T-helper 17 cell (primary cell): Measurements from ENCODE around the gene LFNG. TPM values are rescaled to one million over a fixed set of nuclear protein-coding genes. Genes with fewer than 3 reads are reported as not detected.
"Not testable (repeated sequence)": the region's sequence is repeated elsewhere in the genome, so short reads cannot be mapped to it uniquely, and the experiment has no call there.

Experiments used
- ATAC-seq: fragments of 150-1000 bp; cut with Tn5 transposase; 2 replicates; pipeline ENCODE4 v1.10.0; 2021; ENCODE audit warnings: mild to moderate bottlenecking, moderate library complexity
- DNase-seq, 3 donors: peaks; one replicate each; pipeline versions ENCODE4 v3.0.0 to v3.0.0-alpha.2; 2020 to 2021
- H3K9me3 ChIP-seq: one replicate; pipeline ENCODE4 v1.7.0; 2013; ENCODE audit warnings: low read length, mild to moderate bottlenecking; ENCODE audit not compliant: control insufficient read depth, poor library complexity, severe bottlenecking
- H3K27ac Mint-ChIP-seq: one replicate; pipeline ENCODE4 v1.8.0; 2022; ENCODE audit warnings: mild to moderate bottlenecking, moderate library complexity, mixed read lengths
- H3K27me3 Mint-ChIP-seq: one replicate; pipeline ENCODE4 v1.8.0; 2022; ENCODE audit warnings: mixed read lengths
- H3K36me3 Mint-ChIP-seq: one replicate; pipeline ENCODE4 v1.8.0; 2022; ENCODE audit warnings: low read depth, mixed read lengths
- H3K4me1 Mint-ChIP-seq: one replicate; pipeline ENCODE4 v1.8.0; 2022; ENCODE audit warnings: mild to moderate bottlenecking, mixed read lengths
- H3K4me3 Mint-ChIP-seq: one replicate; pipeline ENCODE4 v1.8.0; 2022; ENCODE audit warnings: mild to moderate bottlenecking, moderate library complexity, mixed read lengths
- total RNA-seq, 4 donors: library from RNA in 2 of 4; stranded (reverse) in 2 of 4; gene quantifications; one replicate each; pipeline ENCODE4 v1.2.3 and lab custom pipeline; 2022 to 2026

The LFNG gene
- total RNA-seq, 2 donors from 2014 or later: 110 to 116 TPM

- Mint-ChIP-seq H3K4me3 (no peak overlapping the region), H3K4me1 (peaks cover 24% of the 10 kb centered on the region), H3K27ac (no peak overlapping the region), H3K36me3 (no peaks in the 10 kb centered on the region), H3K27me3 (no peaks in the 10 kb centered on the region)
- H3K9me3 ChIP-seq: no peaks in the 10 kb centered on the region
- DNase-seq: no peak
- ATAC-seq: no peak
Measured at GRCh38 chr7:2551418-2551817, 31.8 kb downstream of the LFNG start.

DNA sequence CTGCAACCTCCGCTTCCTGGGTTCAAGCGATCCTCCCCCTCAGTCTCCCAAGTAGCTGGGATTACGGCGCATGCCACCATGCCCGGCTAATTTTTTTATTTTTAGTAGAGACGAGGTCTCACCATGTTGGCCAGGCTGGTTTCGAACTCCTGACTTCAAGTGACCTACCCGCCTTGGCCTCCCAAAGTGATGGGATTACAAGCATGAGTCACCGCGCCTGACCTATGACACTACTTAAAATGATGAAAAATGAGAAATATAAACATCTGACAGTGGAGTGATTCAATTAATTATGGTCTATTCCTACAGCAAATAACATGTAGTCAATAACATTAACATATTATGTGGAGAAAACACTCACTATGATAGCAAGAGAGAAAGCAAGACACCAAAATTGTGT, 33.5 kb downstream of the LFNG start:
- peak overlapping the region; percentile 49 for H3K27ac Mint-ChIP-seq
- H3K36me3 Mint-ChIP-seq: no peaks in the 10 kb centered on the region
- ATAC-seq (no peak), DNase-seq (no peak)
- H3K4me1 Mint-ChIP-seq: peaks cover 28% of the 10 kb centered on the region
- H3K27me3 Mint-ChIP-seq: no peaks in the 10 kb centered on the region
- H3K4me3 Mint-ChIP-seq: peak overlapping the region; percentile 9
- H3K9me3 ChIP-seq: no peaks in the 10 kb centered on the region

DNA sequence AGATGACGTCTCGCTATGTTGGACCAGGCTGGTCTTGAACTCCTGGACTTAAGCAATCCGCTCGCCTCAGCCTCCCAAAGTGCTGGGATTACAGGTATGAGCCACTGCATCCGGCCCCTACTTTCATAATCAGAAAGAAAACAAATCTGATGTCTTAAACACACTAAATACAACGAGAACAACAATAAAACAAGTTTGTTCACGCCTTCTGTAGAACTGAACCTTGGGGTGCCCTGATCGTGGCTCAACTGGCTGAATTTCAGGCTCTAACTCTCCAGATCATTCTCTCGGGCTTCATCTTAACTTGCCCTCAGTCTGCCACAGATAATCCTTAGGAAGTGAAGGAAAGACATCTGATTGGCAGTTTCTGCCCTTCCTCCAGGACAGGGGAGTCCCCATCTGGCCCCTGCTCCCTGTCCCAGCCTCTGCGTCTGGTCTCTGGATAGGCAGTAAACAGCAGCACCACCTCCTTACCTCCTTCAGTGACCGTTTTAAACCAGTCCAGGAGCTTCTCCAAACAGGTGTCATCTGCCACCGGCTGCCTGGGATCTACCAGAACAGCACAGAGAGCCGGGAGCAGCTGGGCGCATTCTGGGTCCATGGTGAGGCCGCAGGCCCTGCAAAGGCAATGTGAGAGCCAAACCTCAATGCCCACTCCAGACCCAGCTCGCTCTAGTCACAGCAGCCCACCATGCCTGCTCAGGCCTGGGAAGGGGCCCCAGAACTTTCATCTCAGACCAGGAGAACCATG, 34.4 kb downstream of the LFNG start:
- peaks cover 30% of the 10 kb centered on the region for H3K4me1 Mint-ChIP-seq
- no peak for DNase-seq
- H3K4me3 Mint-ChIP-seq: peak overlapping the region; percentile 91
- no peak for ATAC-seq
- no peaks in the 10 kb centered on the region for H3K9me3 ChIP-seq
- H3K27me3 Mint-ChIP-seq: no peaks in the 10 kb centered on the region
- no peaks in the 10 kb centered on the region for H3K36me3 Mint-ChIP-seq
- H3K27ac Mint-ChIP-seq: peak overlapping the region; percentile 49

GRCh38 chr7:2554661-2555111, 35.1 kb downstream of the LFNG start:
- Mint-ChIP-seq H3K27ac (peak overlapping the region; percentile 49), H3K27me3 (no peaks in the 10 kb centered on the region), H3K36me3 (no peaks in the 10 kb centered on the region), H3K4me3 (peak overlapping the region; percentile 91), H3K4me1 (peaks cover 26% of the 10 kb centered on the region)
- no peaks in the 10 kb centered on the region for H3K9me3 ChIP-seq
- DNase-seq (no peak), ATAC-seq (no peak)

- H3K36me3 Mint-ChIP-seq: no peaks in the 10 kb centered on the region
- peak within 1 kb of the TSS; percentile 49 for H3K27ac Mint-ChIP-seq
- H3K9me3 ChIP-seq: no peaks in the 10 kb centered on the region
- H3K27me3 Mint-ChIP-seq: no peaks in the 10 kb centered on the region
- peak within 1 kb of the TSS; percentile 91 for H3K4me3 Mint-ChIP-seq
- DNase-seq (peak; percentile 84 to 96 (median 94)), ATAC-seq (peak; percentile 90)
- peaks cover 30% of the 10 kb centered on the region for H3K4me1 Mint-ChIP-seq
Measured at GRCh38 chr7:2555121-2556052, 35.8 kb downstream of the LFNG start, which contains the start of gene BRAT1. Gene BRAT1, minus strand, starts transcription at chr7:2555524. Its CDS starts 1,093 bp downstream, at chr7:2554431.

DNA sequence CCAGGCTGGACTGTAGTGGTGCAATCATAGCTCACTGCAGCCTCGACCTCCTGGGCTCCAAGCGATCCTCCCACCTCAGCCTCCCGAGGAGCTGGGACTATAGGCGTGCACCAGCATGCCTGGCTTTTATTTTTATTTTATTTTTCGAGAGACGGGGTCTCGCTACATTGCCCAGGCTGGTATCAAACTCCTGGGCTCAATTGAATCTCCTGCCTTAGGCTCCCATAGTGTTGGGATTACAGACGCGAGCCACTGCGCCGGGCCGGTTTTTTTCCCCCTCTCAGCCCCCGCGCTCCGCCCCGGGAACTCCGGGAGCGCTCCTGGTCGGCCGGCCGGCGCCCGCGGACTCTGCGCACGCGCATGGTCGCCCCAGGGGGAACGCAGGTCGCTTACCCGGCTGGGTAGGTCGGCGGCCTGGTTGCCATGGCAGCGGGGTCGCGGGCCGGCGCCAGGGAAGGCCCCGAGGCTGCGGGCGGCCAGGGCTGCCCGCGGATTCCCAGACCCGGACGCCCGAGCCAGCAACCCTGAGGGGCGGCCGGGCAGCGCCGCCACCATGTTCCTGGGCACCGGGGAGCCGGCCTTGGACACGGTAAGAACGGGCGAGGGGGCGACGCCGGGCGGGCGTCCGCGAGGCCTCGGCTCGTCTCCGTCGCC, 39.2 kb downstream of the LFNG start, which contains the start of gene IQCE:
Gene IQCE, plus strand, starts transcription at position 351 of the 654 bp plus-strand sequence. Its CDS starts 203 bp downstream, at position 554.
- Mint-ChIP-seq H3K4me1 (peaks cover 26% of the 10 kb centered on the region), H3K27me3 (no peaks in the 10 kb centered on the region), H3K4me3 (peak within 1 kb of the TSS; percentile 77), H3K36me3 (no peaks in the 10 kb centered on the region), H3K27ac (no peak within 1 kb of the TSS)
- H3K9me3 ChIP-seq: no peaks in the 10 kb centered on the region
- ATAC-seq (peak; percentile 58), DNase-seq (peak; percentile 79 to 87 (median 81))

- peak overlapping the region; percentile 77 for H3K4me3 Mint-ChIP-seq
- no peaks in the 10 kb centered on the region for H3K9me3 ChIP-seq
- H3K27me3 Mint-ChIP-seq: no peaks in the 10 kb centered on the region
- no peak overlapping the region for H3K27ac Mint-ChIP-seq
- H3K36me3 Mint-ChIP-seq: no peaks in the 10 kb centered on the region
- peak; percentile 3 for ATAC-seq
- H3K4me1 Mint-ChIP-seq: peaks cover 23% of the 10 kb centered on the region
- DNase-seq: no peak
Measured at GRCh38 chr7:2559283-2559950, 39.8 kb downstream of the LFNG start.

DNA sequence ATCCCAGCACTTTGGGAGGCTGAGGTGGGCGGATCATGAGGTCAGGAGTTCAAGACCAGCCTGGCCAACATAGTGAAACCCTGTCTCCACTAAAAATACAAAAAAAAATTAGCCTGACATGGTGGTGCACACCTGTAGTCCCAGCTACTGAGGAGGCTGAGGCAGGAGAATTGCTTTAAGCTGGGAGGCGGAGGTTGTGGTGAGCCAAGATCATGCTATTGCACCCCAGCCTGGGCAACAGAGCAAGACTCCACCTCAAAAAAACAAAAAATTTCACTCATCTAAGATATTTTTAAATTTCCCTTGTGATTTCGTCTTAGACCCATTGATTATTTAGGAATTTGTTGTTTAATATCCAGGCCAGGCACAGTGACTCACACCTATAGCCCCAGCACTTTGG, 44.4 kb downstream of the LFNG start:
- H3K27ac Mint-ChIP-seq: not testable (repeated sequence)

DNA sequence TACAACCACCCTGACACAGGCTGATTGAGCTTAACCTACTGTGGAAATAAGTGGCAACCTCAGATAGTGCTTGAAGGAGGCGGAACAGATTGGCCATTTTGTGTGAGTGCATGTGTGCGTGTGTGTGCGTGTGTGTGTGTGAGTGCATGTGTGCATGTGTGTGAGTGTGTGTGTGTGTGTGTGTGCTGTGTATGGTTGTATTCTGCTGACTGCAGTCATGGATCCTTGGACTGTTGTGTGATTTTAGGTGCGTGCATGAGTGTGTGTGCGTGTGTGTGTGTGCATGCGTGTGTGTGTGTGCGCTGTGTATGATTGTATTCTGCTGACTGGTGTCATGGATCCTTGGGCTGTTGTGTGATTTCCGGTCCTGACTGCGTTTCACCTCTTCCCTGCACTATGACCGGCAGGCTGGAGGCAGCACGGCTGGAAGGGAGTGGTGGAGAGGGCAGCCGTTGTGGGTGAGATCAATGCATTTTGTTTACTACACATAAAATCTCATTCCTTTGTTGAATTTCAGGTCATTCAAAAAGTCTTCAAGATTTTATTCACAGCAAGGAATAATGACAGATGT, 45.5 kb downstream of the LFNG start:
- Mint-ChIP-seq H3K4me1 (peaks cover 8% of the 10 kb centered on the region), H3K36me3 (no peaks in the 10 kb centered on the region), H3K27me3 (no peaks in the 10 kb centered on the region), H3K27ac (peak overlapping the region; percentile 47), H3K4me3 (no peak overlapping the region)
- DNase-seq (no peak), ATAC-seq (no peak)
- H3K9me3 ChIP-seq: no peaks in the 10 kb centered on the region

More for the DNA sequence above, 44.4 kb downstream of the LFNG start:
- peaks cover 13% of the 10 kb centered on the region for H3K4me1 Mint-ChIP-seq
- H3K9me3 ChIP-seq, H3K36me3 Mint-ChIP-seq, H3K27me3 Mint-ChIP-seq, ATAC-seq, DNase-seq, H3K4me3 Mint-ChIP-seq: not testable (repeated sequence)

DNA sequence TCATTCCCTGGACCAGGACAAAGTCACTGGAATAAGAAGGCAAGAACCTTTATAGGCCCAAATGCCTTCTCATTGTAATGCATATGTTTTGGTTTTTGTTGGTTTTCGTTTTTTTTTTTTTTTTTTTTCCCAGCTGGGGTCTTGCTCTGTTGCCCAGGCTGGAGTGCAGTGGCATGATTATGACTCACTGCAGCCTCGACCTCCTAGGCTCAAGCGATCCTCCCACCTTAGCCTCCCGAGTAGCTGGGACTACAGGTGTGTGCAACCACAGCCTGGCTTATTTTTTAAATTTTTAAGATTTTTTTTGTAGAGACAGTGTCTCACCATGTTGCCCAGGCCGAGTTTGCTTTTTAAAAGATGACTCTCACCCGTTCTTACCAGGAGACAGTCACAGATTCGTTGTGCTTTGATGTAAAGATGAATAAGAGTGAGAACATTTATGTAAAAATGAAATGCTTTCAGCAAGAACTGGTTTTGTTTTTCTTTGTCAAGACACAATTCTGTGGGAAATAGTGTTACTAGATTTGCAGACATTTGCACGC, 46.8 kb downstream of the LFNG start:
- peak overlapping the region; percentile 29 for H3K27ac Mint-ChIP-seq
- peaks cover 7% of the 10 kb centered on the region for H3K4me1 Mint-ChIP-seq
- no peaks in the 10 kb centered on the region for H3K27me3 Mint-ChIP-seq
- H3K9me3 ChIP-seq: no peaks in the 10 kb centered on the region
- ATAC-seq (no peak), DNase-seq (no peak)
- no peaks in the 10 kb centered on the region for H3K36me3 Mint-ChIP-seq
- H3K4me3 Mint-ChIP-seq: peak overlapping the region; percentile 60

DNA sequence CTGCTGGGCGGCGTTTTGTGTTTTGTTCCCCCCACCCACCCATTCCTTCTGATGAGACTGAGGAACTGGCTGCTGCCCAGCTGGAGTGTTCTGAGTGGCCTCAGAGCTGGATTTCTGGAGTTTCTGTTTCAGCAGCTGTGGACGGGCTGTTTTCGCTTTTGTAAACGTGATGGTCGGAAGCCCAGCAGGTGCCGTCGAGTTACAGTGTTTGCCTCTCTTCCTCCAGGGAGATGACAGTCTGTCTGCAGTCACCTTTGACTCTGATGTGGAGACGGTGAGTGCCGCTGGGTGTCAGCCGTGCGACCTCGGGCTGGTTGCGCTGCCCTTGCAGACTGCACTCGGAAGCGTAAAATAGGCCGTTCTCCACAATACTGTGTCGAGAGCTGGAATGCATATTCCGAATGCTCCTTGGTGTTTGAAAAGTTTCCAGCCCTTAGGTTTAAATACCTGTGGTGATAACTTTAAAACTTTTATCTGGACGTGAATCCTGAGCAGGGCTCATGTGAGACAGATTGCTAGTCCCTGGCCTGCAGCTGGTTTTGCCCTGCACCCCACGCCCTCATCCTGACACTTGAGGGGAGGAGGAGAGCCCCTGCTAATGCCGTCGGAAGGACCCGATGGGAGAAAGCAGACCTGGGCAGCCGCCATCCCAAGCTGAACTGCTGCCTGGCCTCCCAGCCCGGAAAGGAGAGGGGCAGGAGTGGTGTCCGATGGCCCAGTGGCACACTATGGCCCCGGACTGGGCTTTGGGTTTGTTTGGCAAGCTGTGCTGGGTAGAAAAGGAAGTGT, 47.5 kb downstream of the LFNG start:
- DNase-seq (peak in 1 of 3 donors; percentile 32), ATAC-seq (peak; percentile 97)
- H3K9me3 ChIP-seq: no peaks in the 10 kb centered on the region
- H3K4me1 Mint-ChIP-seq: peaks cover 4% of the 10 kb centered on the region
- no peaks in the 10 kb centered on the region for H3K27me3 Mint-ChIP-seq
- H3K36me3 Mint-ChIP-seq: no peaks in the 10 kb centered on the region
- H3K27ac Mint-ChIP-seq: peak overlapping the region; percentile 29
- peak overlapping the region; percentile 60 for H3K4me3 Mint-ChIP-seq
